Fibroblast of villous mesenchyme (primary cell): Measurements from ENCODE around the gene ELL3. TPM values are rescaled to one million over a fixed set of nuclear protein-coding genes. Genes with fewer than 3 reads are reported as not detected.
"Not testable (repeated sequence)": the region's sequence is repeated elsewhere in the genome, so short reads cannot be mapped to it uniquely, and the experiment has no call there.

ENCODE experiments used
- DNase-seq: peaks from one replicate; pipeline ENCODE4 v3.0.0-alpha.2; 2010; ENCODE audit warnings: low read depth
- H3K4me3 ChIP-seq: 2 replicates; pipeline ENCODE4 v1.5.1; 2011; ENCODE audit warnings: low read depth, mild to moderate bottlenecking, low read length
- total RNA-seq: library from RNA; depleted of rRNA; stranded (reverse); fragments of >200 nt; gene quantifications from 2 replicates; pipeline ENCODE4 v1.2.3, GENCODE V29; 2012
- TF ChIP-seq, protein P1 (sequence below): IDR thresholded peaks from 2 replicates; pipeline ENCODE4 v1.5.1; 2012; ENCODE audit warnings: low read depth, mild to moderate bottlenecking, low read length; ENCODE audit not compliant: insufficient read depth

The ELL3 gene
- total RNA-seq, 1 donor: 4.3 TPM

DNA sequence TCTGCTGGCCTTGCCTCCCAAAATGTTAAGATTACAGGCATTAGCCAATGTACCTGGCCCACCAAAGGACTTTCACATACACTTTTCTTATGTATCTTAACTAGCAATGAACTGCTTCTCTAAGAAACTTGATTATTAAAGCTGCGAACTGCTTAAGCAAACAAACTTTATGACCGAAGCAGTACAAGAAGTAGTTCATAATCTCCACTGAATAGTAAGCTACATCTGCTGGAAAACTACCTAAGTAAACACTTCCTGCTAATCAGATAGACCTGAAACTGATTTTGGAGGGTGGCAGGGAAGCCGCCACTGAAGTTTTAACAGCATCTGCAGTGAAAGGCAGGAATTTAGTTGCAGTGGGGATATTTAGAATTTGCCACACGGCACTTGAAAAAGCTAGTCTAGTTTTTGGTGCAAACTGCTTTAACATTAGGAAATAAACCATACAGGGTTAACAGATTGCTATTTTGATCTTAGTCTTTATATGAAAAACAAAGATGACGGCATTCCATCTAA lies 31.7 kb upstream of the ELL3 start:
- no peak for DNase-seq

DNA sequence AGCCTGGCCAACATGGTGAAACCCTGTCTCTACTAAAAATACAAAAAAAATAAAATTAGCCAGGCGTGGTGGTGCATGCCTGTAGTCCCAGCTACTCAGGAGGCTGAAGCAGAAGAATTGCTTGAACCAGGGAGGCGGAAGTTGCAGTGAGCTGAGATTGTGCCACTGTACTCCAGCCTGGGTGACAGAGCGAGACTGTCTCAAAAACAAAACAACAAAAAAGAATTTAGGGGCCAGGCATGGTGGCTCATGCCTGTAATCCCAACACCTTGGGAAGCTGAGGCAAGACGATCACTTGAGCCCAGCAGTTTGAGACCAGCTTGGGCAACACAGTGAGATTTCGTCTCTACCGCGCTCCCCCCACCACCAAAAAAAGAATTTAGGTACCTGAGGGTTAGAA lies 25.9 kb upstream of the ELL3 start:
- H3K4me3 ChIP-seq, DNase-seq: not testable (repeated sequence)

More for the DNA sequence above, 31.7 kb upstream of the ELL3 start:
- H3K4me3 ChIP-seq: no peak overlapping the region
- TF ChIP-seq, protein P1, sequence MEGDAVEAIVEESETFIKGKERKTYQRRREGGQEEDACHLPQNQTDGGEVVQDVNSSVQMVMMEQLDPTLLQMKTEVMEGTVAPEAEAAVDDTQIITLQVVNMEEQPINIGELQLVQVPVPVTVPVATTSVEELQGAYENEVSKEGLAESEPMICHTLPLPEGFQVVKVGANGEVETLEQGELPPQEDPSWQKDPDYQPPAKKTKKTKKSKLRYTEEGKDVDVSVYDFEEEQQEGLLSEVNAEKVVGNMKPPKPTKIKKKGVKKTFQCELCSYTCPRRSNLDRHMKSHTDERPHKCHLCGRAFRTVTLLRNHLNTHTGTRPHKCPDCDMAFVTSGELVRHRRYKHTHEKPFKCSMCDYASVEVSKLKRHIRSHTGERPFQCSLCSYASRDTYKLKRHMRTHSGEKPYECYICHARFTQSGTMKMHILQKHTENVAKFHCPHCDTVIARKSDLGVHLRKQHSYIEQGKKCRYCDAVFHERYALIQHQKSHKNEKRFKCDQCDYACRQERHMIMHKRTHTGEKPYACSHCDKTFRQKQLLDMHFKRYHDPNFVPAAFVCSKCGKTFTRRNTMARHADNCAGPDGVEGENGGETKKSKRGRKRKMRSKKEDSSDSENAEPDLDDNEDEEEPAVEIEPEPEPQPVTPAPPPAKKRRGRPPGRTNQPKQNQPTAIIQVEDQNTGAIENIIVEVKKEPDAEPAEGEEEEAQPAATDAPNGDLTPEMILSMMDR: no peak

DNA sequence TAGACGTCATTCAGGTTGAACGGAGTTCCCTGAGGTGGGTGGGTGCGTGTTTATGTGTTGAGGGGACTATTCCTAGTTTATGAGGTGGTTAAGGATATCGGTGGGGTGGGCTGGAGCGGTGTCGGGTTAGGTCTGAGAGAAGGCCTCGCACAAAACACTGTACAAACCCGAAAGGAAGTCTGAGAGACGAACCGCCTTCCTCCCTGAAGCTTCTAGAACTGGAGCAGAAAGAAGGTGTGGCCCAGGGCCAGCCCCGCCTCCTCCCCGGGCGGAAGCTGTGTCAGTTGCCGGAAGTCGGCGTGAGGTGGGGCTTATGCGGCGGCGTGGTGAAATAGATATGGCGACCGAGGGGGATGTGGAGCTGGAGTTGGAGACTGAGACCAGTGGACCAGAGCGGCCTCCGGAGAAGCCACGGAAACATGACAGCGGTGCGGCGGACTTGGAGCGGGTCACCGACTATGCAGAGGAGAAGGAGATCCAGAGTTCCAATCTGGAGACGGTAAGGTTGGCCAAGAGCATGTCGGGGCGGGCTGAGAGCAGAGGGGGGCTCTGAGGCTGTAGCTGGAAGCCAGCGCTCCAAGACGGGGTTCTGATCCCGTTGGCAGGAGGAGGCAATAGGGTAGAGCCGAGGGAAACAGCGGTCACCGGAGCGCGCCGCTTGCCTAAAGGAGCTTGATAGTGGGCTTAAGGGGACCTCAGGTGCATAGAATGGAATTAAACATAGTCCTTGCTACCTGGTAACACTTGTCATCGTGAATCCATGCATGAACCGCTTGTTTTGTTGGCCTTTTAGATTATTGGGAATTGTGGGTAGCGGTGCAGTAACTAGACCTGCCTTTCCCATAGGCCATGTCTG lies 23.7 kb upstream of the ELL3 start, which contains the start of gene HYPK:
Gene HYPK, plus strand, starts transcription at position 314 of the 856 bp plus-strand sequence. Its CDS starts 24 bp downstream, at position 338.
- TF ChIP-seq, protein P1: no peak
- peak within 1 kb of the TSS; percentile 97 for H3K4me3 ChIP-seq
- DNase-seq: peak; percentile 88

DNA sequence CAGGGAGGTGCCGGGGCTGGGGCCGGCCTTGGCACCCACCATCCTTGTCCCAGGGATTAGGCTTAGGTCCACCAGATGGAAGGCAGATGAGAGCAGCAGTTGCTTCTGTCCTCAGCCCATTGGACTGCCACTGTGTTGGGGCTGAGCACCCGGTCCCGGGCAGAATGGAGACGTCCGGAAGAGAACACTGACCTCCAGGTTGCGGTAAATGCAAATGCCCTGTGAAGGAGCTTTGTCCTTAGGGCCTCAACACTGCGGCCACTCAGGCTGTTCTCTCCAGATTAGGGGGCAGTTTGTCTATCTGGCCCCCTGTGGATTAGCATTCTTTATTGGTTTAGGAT lies 23.1 kb upstream of the ELL3 start, which contains the start of gene SERINC4:
Gene SERINC4, minus strand, starts transcription at position 276 of the 341 bp plus-strand sequence. Its CDS starts 234 bp downstream, at position 42.
- H3K4me3 ChIP-seq: peak within 1 kb of the TSS; percentile 97
- TF ChIP-seq, protein P1: no peak
- no peak for DNase-seq

DNA sequence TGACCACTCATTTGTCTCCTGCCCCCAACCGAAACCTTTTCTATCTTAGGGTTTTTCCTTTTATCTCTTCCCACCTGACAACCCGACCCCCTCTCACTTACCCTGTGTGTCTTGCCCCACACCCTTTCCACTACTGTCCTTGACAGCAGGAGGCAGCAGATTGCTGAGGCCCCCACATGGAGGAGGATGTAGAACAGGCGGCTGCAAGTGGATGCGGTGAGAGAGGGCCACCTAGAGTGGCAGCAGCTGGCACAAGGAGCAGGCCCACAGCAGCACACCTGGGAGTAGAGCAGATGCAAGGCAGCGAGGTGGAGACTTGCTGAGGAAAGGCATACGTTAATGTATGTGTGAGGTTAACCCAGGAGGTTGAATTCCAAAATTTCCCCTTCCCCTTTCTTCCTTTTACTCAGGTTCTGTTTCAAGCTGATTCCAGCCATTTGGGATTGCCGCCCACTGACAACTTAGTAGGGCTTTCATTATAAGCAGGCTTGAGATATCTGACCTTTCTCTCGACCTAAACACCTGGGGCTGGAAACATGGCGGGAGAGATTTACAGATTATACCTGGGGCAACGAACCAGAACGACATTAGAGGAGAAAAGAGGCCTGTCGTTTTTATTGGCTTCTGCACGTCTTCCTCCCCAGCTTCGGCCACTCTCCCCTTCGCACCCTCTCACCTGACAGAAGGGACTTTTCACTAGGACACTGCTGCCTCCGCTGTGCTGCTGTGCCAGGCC lies 22.6 kb upstream of the ELL3 start:
- TF ChIP-seq, protein P1: no peak
- DNase-seq: no peak
- H3K4me3 ChIP-seq: no peak overlapping the region

DNA sequence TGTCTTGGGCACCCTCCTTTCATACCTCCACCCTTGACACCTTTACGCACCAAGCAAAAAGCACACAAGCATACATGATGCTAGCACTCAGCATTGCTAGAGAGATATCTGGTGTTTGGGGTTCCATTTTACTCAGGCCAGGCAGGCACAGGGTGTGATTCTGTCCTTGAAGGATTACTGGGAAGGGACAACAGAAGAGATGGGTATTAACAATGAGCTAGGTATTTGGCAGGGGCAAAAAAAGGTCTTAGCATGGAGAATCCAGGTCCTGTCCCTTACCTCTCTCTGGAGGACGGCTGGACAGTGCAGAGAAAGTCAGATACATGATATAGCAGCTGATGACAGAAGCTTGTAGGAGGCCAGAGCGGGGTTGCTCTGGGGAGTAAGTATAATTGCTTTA lies 19.8 kb upstream of the ELL3 start:
- no peak overlapping the region for H3K4me3 ChIP-seq
- TF ChIP-seq, protein P1: no peak
- no peak for DNase-seq

DNA sequence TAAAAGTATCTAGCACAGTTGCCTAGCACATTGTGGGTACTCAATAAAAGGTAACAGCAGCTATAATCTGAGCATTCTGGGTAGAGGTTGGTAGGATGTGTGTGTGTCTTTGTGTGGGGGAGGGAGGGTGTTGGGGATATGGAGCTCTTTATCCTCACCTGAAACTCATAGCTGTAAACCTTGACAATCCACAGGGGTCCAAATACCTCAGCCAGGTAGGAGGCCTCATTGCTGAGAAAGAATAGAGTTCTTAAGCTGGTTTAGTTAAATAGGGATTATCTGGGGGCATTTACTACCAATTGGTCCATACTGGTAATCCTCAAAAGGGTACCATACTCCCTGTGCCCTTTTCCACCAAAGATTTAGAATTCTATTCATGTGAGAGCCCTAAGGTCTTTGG lies 19.2 kb upstream of the ELL3 start:
- no peak overlapping the region for H3K4me3 ChIP-seq
- DNase-seq: no peak
- TF ChIP-seq, protein P1: no peak
